Measurements from ENCODE around the gene MEI4. TPM values are rescaled to one million over a fixed set of nuclear protein-coding genes. Genes with fewer than 3 reads are reported as not detected.

The MEI4 gene
- total and polyA plus RNA-seq, 7 donors: not detected

GRCh38 chr6:77910826-77911225, 258.0 kb downstream of the MEI4 start:
- Histone ChIP-seq H3K4me1 (no peaks in the 10 kb centered on the region), H3K27me3 (no peaks in the 10 kb centered on the region), H3K4me3 (no peak overlapping the region), H3K36me3 (no peaks in the 10 kb centered on the region), H3K27ac (no peak overlapping the region), H3K9me3 (no peaks in the 10 kb centered on the region)
- intact Hi-C loops (cut with DNase I): no loop called here
- TF ChIP-seq POLR2A (IDR thresholded peaks at IDR 0.05) (no peak), CTCF (IDR thresholded peaks at IDR 0.05) (no peak), POLR2AphosphoS5 (IDR thresholded peaks at IDR 0.05) (no peak), EP300 (IDR thresholded peaks at IDR 0.05) (no peak)
- no peak for DNase-seq
- WGBS, 2 donors: 61 to 87% methylated on average over 1 of the region's 1 CpG

- H3K4me1 ChIP-seq: no peaks in the 10 kb centered on the region
- H3K27ac ChIP-seq: no peak overlapping the region
- H3K9me3 ChIP-seq: no peaks in the 10 kb centered on the region
- WGBS, 2 donors: 26 to 61% methylated on average over 3 of the region's 3 CpGs
- no peaks in the 10 kb centered on the region for H3K36me3 ChIP-seq
- TF ChIP-seq POLR2A (IDR thresholded peaks at IDR 0.05) (no peak), EP300 (IDR thresholded peaks at IDR 0.05) (no peak), CTCF (IDR thresholded peaks at IDR 0.05) (no peak), POLR2AphosphoS5 (IDR thresholded peaks at IDR 0.05) (no peak)
- no peak for DNase-seq
- H3K27me3 ChIP-seq: no peaks in the 10 kb centered on the region
- intact Hi-C loops (cut with DNase I): no loop called here
- no peak overlapping the region for H3K4me3 ChIP-seq
Measured at GRCh38 chr6:77926198-77926751, 273.4 kb downstream of the MEI4 start.

- intact Hi-C loops (cut with DNase I): no loop called here
Measured at GRCh38 chr6:77930382-77930781, 277.5 kb downstream of the MEI4 start.

GRCh38 chr6:77930952-77931351, 278.1 kb downstream of the MEI4 start:
- Histone ChIP-seq H3K4me3 (no peak overlapping the region), H3K27ac (no peak overlapping the region), H3K27me3 (no peaks in the 10 kb centered on the region), H3K36me3 (no peaks in the 10 kb centered on the region), H3K4me1 (no peaks in the 10 kb centered on the region), H3K9me3 (no peaks in the 10 kb centered on the region)
- TF ChIP-seq POLR2A (IDR thresholded peaks at IDR 0.05): no peak
- no peak for TF ChIP-seq EP300 (IDR thresholded peaks at IDR 0.05)
- TF ChIP-seq CTCF (IDR thresholded peaks at IDR 0.05): no peak
- no peak for TF ChIP-seq POLR2AphosphoS5 (IDR thresholded peaks at IDR 0.05)
- intact Hi-C loops (cut with DNase I): no loop called here
- no peak for DNase-seq

More at GRCh38 chr6:77930382-77930781, 277.5 kb downstream of the MEI4 start:
- DNase-seq: no peak
- 79 to 88% methylated on average over 2 of the region's 2 CpGs for WGBS, 2 donors
- no peak for TF ChIP-seq EP300 (IDR thresholded peaks at IDR 0.05)
- no peak for TF ChIP-seq POLR2A (IDR thresholded peaks at IDR 0.05)
- no peak for TF ChIP-seq POLR2AphosphoS5 (IDR thresholded peaks at IDR 0.05)
- no peak for TF ChIP-seq CTCF (IDR thresholded peaks at IDR 0.05)
- no peaks in the 10 kb centered on the region for H3K27me3 ChIP-seq
- no peaks in the 10 kb centered on the region for H3K9me3 ChIP-seq
- no peak overlapping the region for H3K4me3 ChIP-seq
- H3K4me1 ChIP-seq: no peaks in the 10 kb centered on the region
- H3K36me3 ChIP-seq: no peaks in the 10 kb centered on the region
- no peak overlapping the region for H3K27ac ChIP-seq

- H3K36me3 ChIP-seq: no peaks in the 10 kb centered on the region
- 91 to 92% methylated on average over 4 of the region's 4 CpGs for WGBS, 2 donors
- H3K9me3 ChIP-seq: peaks cover 0 to 3% (median 0%) of the 10 kb centered on the region in 4 donors
- no peak overlapping the region for H3K4me3 ChIP-seq
- no peak for TF ChIP-seq EP300 (IDR thresholded peaks at IDR 0.05)
- TF ChIP-seq POLR2A (IDR thresholded peaks at IDR 0.05): no peak
- no peak for TF ChIP-seq POLR2AphosphoS5 (IDR thresholded peaks at IDR 0.05)
- TF ChIP-seq CTCF (IDR thresholded peaks at IDR 0.05): no peak
- H3K27me3 ChIP-seq: no peaks in the 10 kb centered on the region
- no peaks in the 10 kb centered on the region for H3K4me1 ChIP-seq
- no peak for DNase-seq
- intact Hi-C loops (cut with DNase I): no loop called here
- H3K27ac ChIP-seq: no peak overlapping the region
Measured at GRCh38 chr6:77962070-77962469, 309.2 kb downstream of the MEI4 start.
